ENCODE data around the gene PHKA1. TPM values are rescaled to one million over a fixed set of nuclear protein-coding genes. Genes with fewer than 3 reads are reported as not detected.
"Not testable (repeated sequence)": the region's sequence is repeated elsewhere in the genome, so short reads cannot be mapped to it uniquely, and the experiment has no call there.

PHKA1 gene
- total RNA-seq, 1 donor from 2014 or later = 13.0 TPM

GRCh38 chrX:72568406-72569092, 145.6 kb downstream of the PHKA1 start:
- Mint-ChIP-seq H3K9me3 (peaks cover 9% of the 10 kb centered on the region), H3K4me1 (peaks cover 5% of the 10 kb centered on the region), H3K27ac (no peak overlapping the region), H3K36me3 (peaks cover 14% of the 10 kb centered on the region), H3K27me3 (ENCODE audit: low read depth) (no peaks in the 10 kb centered on the region), H3K4me3 (no peak overlapping the region)
- no peak for TF ChIP-seq CTCF (IDR thresholded peaks at IDR 0.05; ENCODE audit: unreplicated experiment)
- no peak for DNase-seq (ENCODE audit: low spot score in 2 of 2, unreplicated experiment in 2 of 2)

- no peak overlapping the region for H3K27ac Mint-ChIP-seq
- peaks cover 2% of the 10 kb centered on the region for H3K4me1 Mint-ChIP-seq
- no peak for TF ChIP-seq CTCF (IDR thresholded peaks at IDR 0.05; ENCODE audit: unreplicated experiment)
- H3K9me3 Mint-ChIP-seq = peaks cover 18% of the 10 kb centered on the region
- H3K36me3 Mint-ChIP-seq = peaks cover 24% of the 10 kb centered on the region
- no peak for DNase-seq (ENCODE audit: low spot score in 2 of 2, unreplicated experiment in 2 of 2)
- H3K27me3 Mint-ChIP-seq (ENCODE audit: low read depth) = no peaks in the 10 kb centered on the region
- H3K4me3 Mint-ChIP-seq = no peak overlapping the region
These were observed 147.7 kb downstream of the PHKA1 start for GRCh38 chrX:72566448-72566847.

GRCh38 chrX:72559655-72560054, 154.5 kb downstream of the PHKA1 start:
- H3K27me3 Mint-ChIP-seq (ENCODE audit: low read depth); H3K4me1 Mint-ChIP-seq; DNase-seq (ENCODE audit: low spot score in 2 of 2, unreplicated experiment in 2 of 2); H3K27ac Mint-ChIP-seq; H3K4me3 Mint-ChIP-seq: not testable (repeated sequence)
- H3K9me3 Mint-ChIP-seq = peaks cover 47% of the 10 kb centered on the region
- peaks cover 34% of the 10 kb centered on the region for H3K36me3 Mint-ChIP-seq

- Mint-ChIP-seq H3K36me3 (peaks cover 15% of the 10 kb centered on the region), H3K27me3 (ENCODE audit: low read depth) (no peaks in the 10 kb centered on the region), H3K9me3 (peaks cover 42% of the 10 kb centered on the region), H3K27ac (peak overlapping the region; percentile 47), H3K4me3 (peak overlapping the region; percentile 58), H3K4me1 (peaks cover 6% of the 10 kb centered on the region)
- DNase-seq (ENCODE audit: low spot score in 2 of 2, unreplicated experiment in 2 of 2) = peak in 1 of 2 experiments; percentile 41
- TF ChIP-seq CTCF (IDR thresholded peaks at IDR 0.05; ENCODE audit: unreplicated experiment) = no peak
These were observed 159.5 kb downstream of the PHKA1 start for GRCh38 chrX:72554448-72555140.

GRCh38 chrX:72552443-72552842, 161.7 kb downstream of the PHKA1 start:
- DNase-seq (ENCODE audit: low spot score in 2 of 2, unreplicated experiment in 2 of 2); H3K4me3 Mint-ChIP-seq; H3K4me1 Mint-ChIP-seq; H3K36me3 Mint-ChIP-seq; H3K27ac Mint-ChIP-seq; H3K27me3 Mint-ChIP-seq (ENCODE audit: low read depth): not testable (repeated sequence)
- H3K9me3 Mint-ChIP-seq = peaks cover 32% of the 10 kb centered on the region

- TF ChIP-seq CTCF (IDR thresholded peaks at IDR 0.05; ENCODE audit: unreplicated experiment) = no peak
- no peak for DNase-seq (ENCODE audit: low spot score in 2 of 2, unreplicated experiment in 2 of 2)
- Mint-ChIP-seq H3K36me3 (peaks cover 2% of the 10 kb centered on the region), H3K4me3 (no peak overlapping the region), H3K4me1 (no peaks in the 10 kb centered on the region), H3K9me3 (peaks cover 21% of the 10 kb centered on the region), H3K27me3 (ENCODE audit: low read depth) (no peaks in the 10 kb centered on the region), H3K27ac (no peak overlapping the region)
These were observed 168.1 kb downstream of the PHKA1 start for GRCh38 chrX:72545990-72546389.
